ENCODE results near the gene CTTNBP2NL. TPM values are rescaled to one million over a fixed set of nuclear protein-coding genes. Genes with fewer than 3 reads are reported as not detected.

Gene CTTNBP2NL
- total and polyA plus RNA-seq, 7 donors, result 1.2 to 9.4 (median 4.7) TPM

DNA sequence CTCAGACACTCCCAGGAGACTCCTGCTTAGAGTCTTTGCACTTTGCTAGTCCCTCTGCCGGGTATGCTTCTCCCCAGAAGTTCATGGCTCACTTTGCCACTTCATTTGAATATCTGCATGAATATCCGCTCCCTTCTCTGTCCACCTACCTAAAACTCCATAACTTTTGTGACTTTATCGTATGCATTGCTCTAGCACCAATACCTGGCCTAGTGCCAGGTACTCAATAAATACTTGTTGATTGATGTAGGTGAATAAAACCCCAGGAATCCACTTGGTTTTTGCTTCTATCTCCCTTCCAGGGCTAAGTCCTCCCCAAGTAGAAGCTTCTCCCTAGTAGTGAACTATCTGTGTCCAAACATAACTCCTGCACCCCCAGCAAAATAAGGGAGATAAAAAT lies 27.8 kb upstream of the CTTNBP2NL start:
- Histone ChIP-seq H3K4me3 (no peak overlapping the region), H3K4me1 (no peaks in the 10 kb centered on the region), H3K27me3 (ENCODE audit: insufficient read depth in 3 of 3, low read length in 2 of 3) (peaks cover 0 to 4% (median 0%) of the 10 kb centered on the region in 3 donors), H3K27ac (no peak overlapping the region), H3K9me3 (no peaks in the 10 kb centered on the region), H3K36me3 (ENCODE audit: insufficient read depth in 1 of 2, low read depth in 1 of 2) (no peaks in the 10 kb centered on the region)
- intact Hi-C loops (cut with DNase I), result loop anchor here in 1 of 2 donors (10.0 kb wide), 1 partner anchor 583 kb away; no protein-coding TSS in a partner anchor
- DNase-seq (no peak), ATAC-seq (no peak)
- WGBS, 3 donors, result 81 to 83% (median 82%) methylated on average over 3 of the region's 3 CpGs
- TF ChIP-seq, protein P1, sequence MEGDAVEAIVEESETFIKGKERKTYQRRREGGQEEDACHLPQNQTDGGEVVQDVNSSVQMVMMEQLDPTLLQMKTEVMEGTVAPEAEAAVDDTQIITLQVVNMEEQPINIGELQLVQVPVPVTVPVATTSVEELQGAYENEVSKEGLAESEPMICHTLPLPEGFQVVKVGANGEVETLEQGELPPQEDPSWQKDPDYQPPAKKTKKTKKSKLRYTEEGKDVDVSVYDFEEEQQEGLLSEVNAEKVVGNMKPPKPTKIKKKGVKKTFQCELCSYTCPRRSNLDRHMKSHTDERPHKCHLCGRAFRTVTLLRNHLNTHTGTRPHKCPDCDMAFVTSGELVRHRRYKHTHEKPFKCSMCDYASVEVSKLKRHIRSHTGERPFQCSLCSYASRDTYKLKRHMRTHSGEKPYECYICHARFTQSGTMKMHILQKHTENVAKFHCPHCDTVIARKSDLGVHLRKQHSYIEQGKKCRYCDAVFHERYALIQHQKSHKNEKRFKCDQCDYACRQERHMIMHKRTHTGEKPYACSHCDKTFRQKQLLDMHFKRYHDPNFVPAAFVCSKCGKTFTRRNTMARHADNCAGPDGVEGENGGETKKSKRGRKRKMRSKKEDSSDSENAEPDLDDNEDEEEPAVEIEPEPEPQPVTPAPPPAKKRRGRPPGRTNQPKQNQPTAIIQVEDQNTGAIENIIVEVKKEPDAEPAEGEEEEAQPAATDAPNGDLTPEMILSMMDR (IDR thresholded peaks at IDR 0.05), result no peak

DNA sequence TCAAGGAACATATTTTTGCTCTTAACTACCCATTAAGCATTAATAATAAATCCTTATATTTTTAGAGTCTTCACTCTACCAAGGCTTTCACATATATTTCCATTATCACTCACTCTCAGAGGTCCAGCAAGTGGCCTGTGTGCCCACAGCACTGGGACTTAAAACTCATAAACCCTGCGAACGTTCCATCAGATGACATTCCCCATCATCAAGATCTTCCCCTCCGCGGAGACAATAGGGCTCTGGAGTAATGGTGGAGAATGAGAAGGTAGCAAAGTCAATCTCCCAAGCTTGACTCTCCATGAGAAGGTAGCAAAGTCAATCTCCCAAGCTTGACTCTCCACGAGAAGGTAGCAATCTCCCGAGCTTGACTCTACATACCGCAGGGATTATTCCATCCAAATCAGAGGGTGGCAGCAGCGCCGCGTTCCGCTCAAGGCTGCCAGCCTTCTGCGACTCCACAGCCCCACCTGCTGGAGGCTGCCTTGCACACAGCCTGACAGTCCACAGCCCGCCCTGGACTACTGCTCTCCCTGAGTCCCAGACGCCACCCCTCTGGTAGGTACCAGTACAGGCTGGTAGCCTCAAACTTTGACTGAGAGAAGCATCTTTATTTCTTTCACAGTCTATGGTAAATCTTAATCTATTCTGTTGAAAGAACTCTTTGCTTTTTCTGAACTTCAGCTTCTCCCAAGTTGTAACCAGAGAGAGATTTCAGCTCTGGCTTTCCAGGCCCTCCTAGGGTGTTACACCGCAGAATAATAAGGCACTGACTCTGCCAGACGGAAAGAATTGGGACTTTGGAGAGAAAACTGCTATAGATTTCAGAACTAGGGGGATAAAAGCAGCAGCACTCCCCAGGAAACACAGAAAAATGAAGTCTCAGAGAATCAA lies 26.4 kb upstream of the CTTNBP2NL start:
- intact Hi-C loops (cut with DNase I), result loop anchor here in 1 of 2 donors (10.0 kb wide), 1 partner anchor 585 kb away; no protein-coding TSS in a partner anchor

DNA sequence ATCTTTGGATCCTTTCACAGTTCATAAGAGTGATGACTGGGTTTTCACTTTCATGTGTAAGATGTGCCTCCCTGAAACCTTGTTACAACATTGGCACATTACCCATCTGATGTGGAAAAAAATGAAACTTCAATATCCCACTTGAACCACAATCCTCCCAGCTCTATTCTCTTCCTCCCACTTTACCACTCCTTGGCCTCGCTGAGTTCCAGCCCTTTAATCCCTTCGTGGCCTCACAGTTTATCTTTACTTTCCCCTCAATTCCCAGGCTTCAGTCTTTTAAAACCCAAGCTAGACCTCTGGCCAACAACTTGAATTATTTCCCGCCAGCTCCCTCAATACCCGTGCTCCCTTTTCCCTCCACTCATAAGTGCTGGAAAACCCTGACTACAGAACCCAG lies 25.0 kb upstream of the CTTNBP2NL start:
- no peaks in the 10 kb centered on the region for H3K4me1 ChIP-seq
- ATAC-seq (no peak), DNase-seq (no peak)
- H3K36me3 ChIP-seq (ENCODE audit: insufficient read depth in 1 of 2, low read depth in 1 of 2), result no peaks in the 10 kb centered on the region
- WGBS, 3 donors, result 60 to 64% (median 63%) methylated on average over 4 of the region's 4 CpGs
- peaks cover 0 to 4% (median 0%) of the 10 kb centered on the region in 3 donors for H3K27me3 ChIP-seq (ENCODE audit: insufficient read depth in 3 of 3, low read length in 2 of 3)
- TF ChIP-seq, protein P1 (IDR thresholded peaks at IDR 0.05), result no peak
- no peak overlapping the region for H3K4me3 ChIP-seq
- intact Hi-C loops (cut with DNase I), result no loop called here
- no peak overlapping the region for H3K27ac ChIP-seq
- H3K9me3 ChIP-seq, result no peaks in the 10 kb centered on the region

More for the DNA sequence above, 26.4 kb upstream of the CTTNBP2NL start:
- WGBS, 3 donors, result 15 to 19% (median 19%) methylated on average over 16 of the region's 16 CpGs
- peak; percentile 86 to 92 for DNase-seq
- peaks cover 0 to 4% (median 0%) of the 10 kb centered on the region in 3 donors for H3K27me3 ChIP-seq (ENCODE audit: insufficient read depth in 3 of 3, low read length in 2 of 3)
- no peaks in the 10 kb centered on the region for H3K36me3 ChIP-seq (ENCODE audit: insufficient read depth in 1 of 2, low read depth in 1 of 2)
- H3K4me3 ChIP-seq, result no peak overlapping the region
- no peak overlapping the region for H3K27ac ChIP-seq
- no peaks in the 10 kb centered on the region for H3K9me3 ChIP-seq
- TF ChIP-seq, protein P1 (IDR thresholded peaks at IDR 0.05), result peak; percentile 92
- no peaks in the 10 kb centered on the region for H3K4me1 ChIP-seq
- ATAC-seq, result peak; percentile 95 to 100 (median 100)

DNA sequence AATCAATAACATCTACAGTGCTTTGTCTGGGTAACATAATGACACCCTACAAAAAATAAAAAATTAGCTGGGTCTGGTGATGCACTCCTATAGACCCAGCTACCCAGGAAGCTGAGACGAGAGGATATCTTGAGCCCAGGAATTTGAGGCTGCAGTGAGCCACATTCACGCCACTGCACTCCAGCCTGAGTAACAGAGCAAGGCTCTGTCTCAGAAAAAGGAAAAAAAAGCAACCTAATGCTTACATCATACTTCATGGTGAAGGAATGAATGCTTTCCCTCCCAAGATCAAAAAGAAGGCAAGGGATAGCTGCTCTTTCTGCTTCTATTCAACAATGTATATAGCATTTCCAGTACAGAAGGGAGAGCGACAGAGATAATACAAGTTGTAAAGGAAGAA lies 24.2 kb upstream of the CTTNBP2NL start:
- DNase-seq, result no peak
- ATAC-seq, result no peak
- WGBS, 3 donors, result 85 to 91% (median 90%) methylated on average over 3 of the region's 3 CpGs
- Histone ChIP-seq H3K36me3 (ENCODE audit: insufficient read depth in 1 of 2, low read depth in 1 of 2) (no peaks in the 10 kb centered on the region), H3K27me3 (ENCODE audit: insufficient read depth in 3 of 3, low read length in 2 of 3) (peaks cover 0 to 4% (median 0%) of the 10 kb centered on the region in 3 donors), H3K9me3 (no peaks in the 10 kb centered on the region), H3K4me3 (no peak overlapping the region), H3K4me1 (no peaks in the 10 kb centered on the region), H3K27ac (no peak overlapping the region)
- intact Hi-C loops (cut with DNase I), result no loop called here
- TF ChIP-seq, protein P1 (IDR thresholded peaks at IDR 0.05), result no peak
